Mammary epithelial cell (primary cell): ENCODE measurements around the gene KRT74.

ENCODE experiments used
- EZH2 ChIP-seq: IDR thresholded peaks from 2 replicates; pipeline ENCODE4 v1.6.1; 2012; ENCODE audit warnings: low read length, inconsistent platforms, borderline replicate concordance
- TF ChIP-seq, protein P1 (sequence below), 2 donors: IDR thresholded peaks in 1 of 2; conservative IDR thresholded peaks in 1 of 2; 2 replicates each; pipeline ENCODE4 v1.5.1; 2011 to 2012; ENCODE audit warnings: inconsistent platforms in 2 of 2, low read length in 2 of 2, mild to moderate bottlenecking in 2 of 2, control low read depth in 1 of 2, low read depth in 1 of 2; ENCODE audit not compliant: insufficient read depth in 1 of 2; ENCODE audit errors: extremely low read depth in 1 of 2

DNA sequence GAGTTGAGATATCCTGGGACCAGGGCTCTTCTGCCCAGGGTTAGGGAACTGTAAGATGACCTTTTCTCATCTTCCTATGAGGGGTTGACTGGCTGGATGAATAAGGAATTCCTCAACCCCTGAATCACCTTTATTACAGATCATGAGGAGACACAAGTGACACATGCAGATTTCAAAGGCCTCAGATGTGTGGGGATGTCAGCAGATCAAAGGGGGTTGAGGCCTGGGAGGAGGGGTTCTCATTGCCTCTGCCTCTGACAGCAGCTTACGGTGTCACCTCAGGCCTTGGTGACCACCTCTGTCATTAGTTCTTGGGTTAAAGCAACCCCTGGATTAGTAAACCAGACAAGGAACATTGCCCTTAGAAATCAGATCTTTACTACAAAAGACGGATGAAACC lies 29.7 kb upstream of the KRT74 start:
- TF ChIP-seq EZH2 = no peak
- TF ChIP-seq, protein P1, sequence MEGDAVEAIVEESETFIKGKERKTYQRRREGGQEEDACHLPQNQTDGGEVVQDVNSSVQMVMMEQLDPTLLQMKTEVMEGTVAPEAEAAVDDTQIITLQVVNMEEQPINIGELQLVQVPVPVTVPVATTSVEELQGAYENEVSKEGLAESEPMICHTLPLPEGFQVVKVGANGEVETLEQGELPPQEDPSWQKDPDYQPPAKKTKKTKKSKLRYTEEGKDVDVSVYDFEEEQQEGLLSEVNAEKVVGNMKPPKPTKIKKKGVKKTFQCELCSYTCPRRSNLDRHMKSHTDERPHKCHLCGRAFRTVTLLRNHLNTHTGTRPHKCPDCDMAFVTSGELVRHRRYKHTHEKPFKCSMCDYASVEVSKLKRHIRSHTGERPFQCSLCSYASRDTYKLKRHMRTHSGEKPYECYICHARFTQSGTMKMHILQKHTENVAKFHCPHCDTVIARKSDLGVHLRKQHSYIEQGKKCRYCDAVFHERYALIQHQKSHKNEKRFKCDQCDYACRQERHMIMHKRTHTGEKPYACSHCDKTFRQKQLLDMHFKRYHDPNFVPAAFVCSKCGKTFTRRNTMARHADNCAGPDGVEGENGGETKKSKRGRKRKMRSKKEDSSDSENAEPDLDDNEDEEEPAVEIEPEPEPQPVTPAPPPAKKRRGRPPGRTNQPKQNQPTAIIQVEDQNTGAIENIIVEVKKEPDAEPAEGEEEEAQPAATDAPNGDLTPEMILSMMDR (conservative IDR thresholded peaks at IDR 0.05 in 1 of 2, IDR thresholded peaks at IDR 0.05 in 1 of 2; ENCODE audit: extremely low read depth in 1 of 2, insufficient read depth in 1 of 2, low read depth in 1 of 2, low read length in 2 of 2) = no peak
